Measurements from ENCODE around the gene MAPK11.

DNA sequence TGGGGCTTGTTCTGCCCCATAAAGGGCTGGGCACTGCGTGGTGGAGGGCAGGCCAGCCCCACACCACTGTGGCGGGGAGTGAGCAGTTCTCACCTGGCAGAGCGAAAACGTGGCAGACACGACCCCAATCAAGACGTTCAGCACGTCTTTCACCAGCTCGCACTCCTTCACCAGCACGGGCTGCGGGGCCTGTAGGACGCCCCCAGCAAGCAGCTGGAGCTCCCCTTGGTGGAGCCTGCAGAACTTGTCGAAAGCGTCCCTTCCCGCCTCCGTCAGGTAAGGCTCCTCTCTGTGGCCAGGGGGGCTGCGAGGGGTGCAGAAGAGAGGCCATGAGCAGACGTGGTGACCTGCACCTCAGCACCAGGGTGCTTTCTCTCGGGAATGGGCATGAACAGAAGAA lies 37.0 kb downstream of the MAPK11 start:
- TF ChIP-seq EZH2 (IDR thresholded peaks at IDR 0.05): no peak
- no peak for TF ChIP-seq POLR2AphosphoS5 (IDR thresholded peaks at IDR 0.05; ENCODE audit: borderline replicate concordance, low read depth, low read length)
